GM18907 (cell line): Measurements from ENCODE around the gene GLP2R.
"Not testable (repeated sequence)": the region's sequence is repeated elsewhere in the genome, so short reads cannot be mapped to it uniquely, and the experiment has no call there.

Source experiments
- ATAC-seq: cut with Tn5 transposase; IDR thresholded peaks from one replicate; pipeline ENCODE4 v1.9.1; 2021; ENCODE audit warnings: mild to moderate bottlenecking, moderate library complexity; ENCODE audit not compliant: unreplicated experiment

The GLP2R gene

GRCh38 chr17:9825641-9826150 lies at the start of gene GLP2R:
Gene GLP2R, plus strand, starts transcription at chr17:9825924. Its CDS starts 140 bp downstream, at chr17:9826064.
- no peak for ATAC-seq

DNA sequence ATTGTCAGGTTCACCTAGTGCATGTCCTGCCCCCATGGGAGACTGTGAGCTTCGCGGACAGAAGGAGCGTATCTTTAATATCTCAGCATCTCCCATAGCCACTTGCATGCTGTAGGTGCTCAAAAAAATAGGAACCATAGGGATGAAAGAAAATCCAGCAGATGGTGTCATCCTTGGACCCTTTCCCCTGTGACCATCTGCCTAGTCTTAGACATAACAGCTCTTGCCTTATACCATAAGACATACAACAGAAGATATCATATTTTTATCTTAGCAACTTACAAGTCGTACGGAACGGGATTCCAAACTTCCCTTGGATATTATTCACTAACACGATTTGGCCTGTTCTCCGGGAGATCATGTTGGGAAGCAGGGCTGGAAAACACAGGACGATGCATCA lies 48.8 kb upstream of the GLP2R start:
- no peak for ATAC-seq

GRCh38 chr17:9780552-9780951 lies 45.2 kb upstream of the GLP2R start:
- ATAC-seq, result no peak

DNA sequence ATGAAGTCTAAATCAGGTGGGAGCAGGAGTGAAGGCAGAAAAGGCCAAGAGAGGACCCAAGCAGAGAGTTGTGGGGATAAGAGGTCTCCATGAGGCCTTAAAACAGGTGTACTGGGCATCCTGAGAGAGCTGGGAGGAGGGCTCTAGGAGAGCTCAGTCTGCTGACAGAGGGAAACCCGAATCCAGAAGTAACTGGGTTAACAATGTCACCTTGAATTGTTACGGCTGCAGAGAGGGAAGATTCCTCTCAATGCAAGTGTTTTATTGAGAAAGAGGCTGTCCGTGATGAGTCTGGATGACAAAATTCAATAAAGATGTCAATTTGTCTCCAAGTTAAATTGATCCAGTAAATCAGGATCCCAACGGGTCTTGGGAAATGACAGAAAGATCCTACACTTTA lies 42.7 kb upstream of the GLP2R start:
- no peak for ATAC-seq

- ATAC-seq, result not testable (repeated sequence)
Measured at GRCh38 chr17:9783465-9783864, 42.3 kb upstream of the GLP2R start.

GRCh38 chr17:9784544-9784943 lies 41.2 kb upstream of the GLP2R start:
- no peak for ATAC-seq

- no peak for ATAC-seq
Measured at GRCh38 chr17:9788601-9789000, 37.1 kb upstream of the GLP2R start.

GRCh38 chr17:9790316-9790715 lies 35.4 kb upstream of the GLP2R start:
- no peak for ATAC-seq

GRCh38 chr17:9790889-9791876 lies 34.5 kb upstream of the GLP2R start, which contains the start of gene DHRS7C:
Gene DHRS7C, minus strand, starts transcription at chr17:9791592. Its CDS starts 308 bp downstream, at chr17:9791284.
- no peak for ATAC-seq

DNA sequence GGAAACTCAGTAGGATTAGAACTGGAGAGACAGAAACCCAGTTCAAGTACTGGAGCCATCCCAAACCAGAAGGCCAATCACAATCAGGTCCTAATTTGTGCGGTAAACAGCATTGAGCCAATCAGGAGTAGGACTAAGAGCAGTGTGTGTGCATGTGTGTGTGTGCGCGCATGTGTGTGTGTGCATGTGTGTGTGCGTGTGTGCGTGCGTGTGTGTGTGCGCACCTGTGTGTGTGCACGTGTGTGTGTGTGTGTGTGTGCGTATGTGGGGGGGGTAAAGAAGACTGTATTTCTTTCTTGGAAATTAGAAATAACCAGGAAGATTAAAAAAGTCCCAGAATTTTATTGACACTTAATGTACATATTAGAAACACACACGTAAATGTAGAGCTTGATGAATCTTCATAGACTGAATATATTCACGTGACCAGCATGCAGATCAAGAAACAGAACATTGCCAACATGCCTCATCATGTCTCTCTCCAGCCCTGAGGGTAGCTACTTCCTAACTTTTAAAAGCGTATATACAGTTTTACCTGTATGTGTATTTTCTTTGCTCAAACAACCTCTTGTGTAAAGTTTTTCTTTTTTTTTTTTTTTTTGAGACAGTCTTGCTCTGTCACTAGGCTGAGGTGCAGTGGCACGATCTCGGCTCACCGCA lies 33.4 kb upstream of the GLP2R start:
- no peak for ATAC-seq

DNA sequence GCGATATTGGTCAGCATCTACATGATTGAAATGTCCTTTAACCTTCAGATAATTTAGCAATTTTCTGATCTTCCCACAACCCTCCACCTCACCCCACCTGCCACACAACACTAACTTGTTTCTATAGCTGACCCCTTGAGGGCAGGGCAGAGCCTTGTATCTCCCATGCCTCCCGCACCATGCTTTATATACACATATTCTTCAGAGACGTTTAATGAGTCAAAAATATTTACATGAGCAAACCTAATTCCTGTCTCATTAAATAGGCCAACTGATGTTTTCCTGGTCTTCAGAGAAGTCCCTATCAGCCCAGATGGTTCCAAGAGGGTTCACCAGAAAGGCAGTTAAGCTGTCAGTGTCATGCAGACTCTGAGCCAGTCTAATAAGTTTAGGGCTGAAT lies 27.7 kb upstream of the GLP2R start:
- ATAC-seq, result no peak

GRCh38 chr17:9798724-9799123 lies 27.0 kb upstream of the GLP2R start:
- no peak for ATAC-seq

- ATAC-seq, result no peak
Measured at GRCh38 chr17:9801505-9801904, 24.2 kb upstream of the GLP2R start.

DNA sequence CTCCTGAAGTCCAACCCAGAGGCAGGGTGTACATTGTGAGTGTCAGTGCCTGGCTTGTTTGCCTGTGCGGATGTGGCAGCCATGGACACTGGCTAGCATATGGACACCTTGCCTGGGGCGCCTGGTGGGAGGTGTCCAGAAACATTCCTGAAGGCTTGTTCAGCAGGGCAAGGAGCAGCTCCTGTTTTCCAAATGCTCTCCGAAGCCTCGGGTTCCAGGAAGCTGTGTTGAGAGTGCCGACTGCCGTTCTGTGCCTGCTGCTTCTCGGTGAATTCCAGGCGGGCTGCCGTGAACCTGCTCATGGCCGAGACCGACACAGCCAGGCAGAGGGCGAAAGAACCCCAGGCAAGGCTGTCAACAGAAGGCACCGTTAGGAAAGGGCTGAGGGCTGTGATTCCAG lies 23.4 kb upstream of the GLP2R start:
- no peak for ATAC-seq

- no peak for ATAC-seq
Measured at GRCh38 chr17:9802697-9803096, 23.0 kb upstream of the GLP2R start.

DNA sequence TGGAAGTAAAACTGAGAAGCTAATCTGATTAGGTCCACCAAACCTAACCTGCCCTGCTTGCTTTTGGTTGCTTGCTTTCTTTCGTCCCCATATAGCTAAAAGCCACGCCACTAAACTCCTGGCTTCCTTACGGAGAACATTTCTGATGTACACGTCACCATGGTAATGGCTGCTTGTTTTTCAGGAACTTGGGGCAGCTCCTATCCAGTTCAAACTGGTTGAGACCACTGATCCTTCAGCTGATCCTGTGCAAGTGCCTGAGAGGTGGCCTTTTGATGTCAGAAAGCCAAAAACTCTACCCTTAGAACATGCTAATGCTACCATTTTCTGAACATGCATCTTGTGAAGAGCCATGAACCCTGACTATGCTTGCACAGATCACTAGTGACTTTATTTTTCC lies 20.0 kb upstream of the GLP2R start:
- ATAC-seq, result no peak

DNA sequence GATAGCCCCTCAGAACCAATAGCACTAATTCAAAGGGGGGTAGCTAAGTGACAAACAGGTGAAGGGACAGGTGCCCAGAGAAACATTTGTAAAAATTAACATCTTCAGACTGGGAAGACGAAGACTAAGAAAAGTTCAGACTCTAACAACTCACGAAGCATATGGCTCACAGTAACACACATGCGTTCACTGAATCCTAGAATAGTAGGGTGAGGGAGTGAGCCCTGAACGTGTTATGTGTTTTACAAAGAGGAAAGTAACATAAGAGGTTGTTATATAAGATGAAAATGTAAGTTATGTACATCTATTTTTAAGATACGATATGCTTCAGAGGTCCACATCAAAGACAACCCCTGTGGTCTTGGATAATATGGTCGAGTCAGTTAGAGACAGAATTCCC lies 19.0 kb upstream of the GLP2R start:
- no peak for ATAC-seq

DNA sequence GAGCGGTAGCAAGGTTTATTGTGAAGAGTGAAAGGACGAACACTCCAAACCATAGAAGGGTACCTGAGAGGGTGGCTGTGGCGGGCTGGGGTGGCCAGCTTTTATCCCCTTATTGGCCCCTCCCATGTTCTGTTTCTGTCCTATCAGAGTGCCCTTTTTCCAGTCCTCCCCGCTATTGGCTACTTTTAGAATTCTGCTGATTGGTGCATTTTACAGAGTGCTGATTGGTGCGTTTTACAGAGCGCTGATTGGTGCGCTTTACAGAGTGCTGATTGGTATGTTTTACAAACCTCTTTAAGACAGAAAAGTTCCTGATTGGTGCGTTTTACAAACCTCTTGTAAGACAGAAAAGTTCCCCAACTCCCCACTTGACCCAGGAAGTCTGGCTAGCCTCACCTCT lies 16.3 kb upstream of the GLP2R start:
- no peak for ATAC-seq

DNA sequence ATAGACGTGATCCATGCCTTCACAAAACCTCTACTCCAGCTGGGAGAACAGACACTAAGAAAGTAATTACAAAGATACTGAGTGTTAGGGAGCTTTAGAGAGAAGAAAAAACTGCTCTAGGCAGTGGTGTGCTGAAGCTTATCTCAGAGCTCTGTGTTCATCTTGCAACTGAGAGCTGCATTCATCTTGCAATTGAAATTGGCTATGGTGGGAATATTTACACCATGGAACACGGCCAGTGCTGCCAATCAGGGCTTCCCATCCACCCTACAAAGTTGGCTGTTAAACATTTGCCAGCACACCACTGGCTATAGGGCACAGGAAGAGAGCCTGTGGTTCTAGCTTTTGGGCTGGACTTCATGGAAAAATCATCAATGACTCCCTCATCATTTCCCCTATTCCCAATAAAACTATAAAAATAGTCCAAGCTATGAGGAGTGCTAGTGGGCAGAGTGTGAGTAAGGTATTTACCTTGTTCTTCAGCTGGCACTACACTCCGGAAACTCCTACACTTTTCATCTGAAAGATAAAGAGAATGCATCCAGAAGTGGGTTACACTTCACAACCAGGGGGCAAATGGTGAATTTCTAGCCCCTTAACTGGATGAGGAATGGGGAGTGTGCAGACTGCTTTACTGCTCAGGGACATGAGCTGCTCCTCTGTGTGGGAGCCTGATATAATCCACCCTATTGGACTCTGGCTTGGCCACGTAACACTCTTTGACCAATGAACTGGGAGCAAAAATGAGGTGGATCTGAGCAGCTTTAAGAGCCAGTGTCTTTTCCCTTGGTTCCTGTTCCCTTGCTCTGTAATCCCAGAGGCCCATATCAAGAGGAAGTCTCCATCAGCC lies 15.4 kb upstream of the GLP2R start:
- no peak for ATAC-seq

DNA sequence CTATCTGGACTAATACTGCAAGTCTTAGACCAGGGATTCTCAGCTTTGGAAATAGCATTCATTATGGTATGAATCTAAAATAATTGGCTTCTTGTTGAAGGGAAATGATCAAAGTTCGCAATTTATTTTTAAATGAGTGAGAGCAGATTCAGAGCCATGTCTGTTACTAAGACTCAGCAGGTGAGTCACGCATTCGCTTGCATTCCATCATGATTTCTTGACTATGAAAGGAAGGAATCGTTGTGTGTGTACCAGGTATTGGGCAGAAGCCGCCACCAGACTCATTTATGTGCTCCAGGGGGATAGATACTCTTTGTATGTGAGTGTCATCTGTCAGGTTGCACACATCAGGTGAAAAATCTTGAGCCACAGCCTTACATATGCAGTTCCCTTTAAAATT lies 14.6 kb upstream of the GLP2R start:
- ATAC-seq, result no peak

GRCh38 chr17:9811537-9811936 lies 14.2 kb upstream of the GLP2R start:
- ATAC-seq, result no peak
